ENCODE data around the gene ST8SIA1.
A peak's percentile ranks its signal among the peaks of the same experiment; 100 is the strongest.
"Not testable (repeated sequence)": the region's sequence is repeated elsewhere in the genome, so short reads cannot be mapped to it uniquely, and the experiment has no call there.

The ST8SIA1 gene

DNA sequence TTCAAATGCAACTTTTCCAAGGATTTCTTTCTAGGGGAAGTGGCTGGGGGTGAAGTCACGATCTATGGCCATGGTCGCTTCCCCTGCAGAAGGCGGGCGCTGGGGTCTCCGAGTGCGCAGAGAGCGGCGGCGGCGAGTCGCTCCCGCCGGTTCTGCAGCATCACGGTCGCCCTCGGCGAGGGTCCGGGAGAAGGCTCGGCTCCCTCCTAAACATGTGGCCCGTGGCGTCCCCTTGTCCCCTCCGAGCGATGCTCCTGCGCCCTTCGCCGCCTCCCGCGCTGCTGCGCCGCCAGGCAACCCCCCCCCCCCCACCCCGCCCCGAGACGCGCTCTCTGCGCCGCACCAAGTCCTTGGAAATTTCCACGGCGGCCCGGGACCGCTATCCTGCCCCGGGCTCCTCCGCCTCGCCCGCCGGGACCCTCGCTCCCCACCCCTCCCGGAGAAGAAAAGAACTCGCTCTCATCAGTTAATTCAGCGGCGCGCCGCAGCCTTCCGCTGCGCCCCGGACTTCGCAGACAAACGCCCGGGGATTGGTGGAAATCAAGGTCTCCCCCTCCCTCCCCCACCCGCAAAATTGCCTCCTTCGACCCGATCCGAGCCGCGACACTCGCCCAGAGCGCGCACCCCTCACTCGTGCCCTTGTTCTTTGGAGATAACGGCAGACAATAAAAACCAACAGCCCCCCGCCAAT, at the start of gene ST8SIA1:
Gene ST8SIA1 (minus strand): TSS at position 298 of the 691 bp plus-strand sequence. CDS start 475 bp downstream, outside the sequence.
- peaks cover 2% of the 10 kb centered on the region for H3K36me3 Mint-ChIP-seq
- peaks cover 20% of the 10 kb centered on the region for H3K4me1 Mint-ChIP-seq
- peaks cover 43% of the 10 kb centered on the region for H3K27me3 Mint-ChIP-seq
- H3K4me3 Mint-ChIP-seq: peak within 1 kb of the TSS; percentile 79
- no peaks in the 10 kb centered on the region for H3K9me3 Mint-ChIP-seq
- peak within 1 kb of the TSS; percentile 67 for H3K27ac Mint-ChIP-seq
- CTCF ChIA-PET: interaction anchor here (0.7 to 1.6 kb wide), 9 partner anchors 15 to 252 kb away, joined by 3 to 26 read pairs (median 6); no protein-coding TSS in a partner anchor
- peak; percentile 55 for DNase-seq

DNA sequence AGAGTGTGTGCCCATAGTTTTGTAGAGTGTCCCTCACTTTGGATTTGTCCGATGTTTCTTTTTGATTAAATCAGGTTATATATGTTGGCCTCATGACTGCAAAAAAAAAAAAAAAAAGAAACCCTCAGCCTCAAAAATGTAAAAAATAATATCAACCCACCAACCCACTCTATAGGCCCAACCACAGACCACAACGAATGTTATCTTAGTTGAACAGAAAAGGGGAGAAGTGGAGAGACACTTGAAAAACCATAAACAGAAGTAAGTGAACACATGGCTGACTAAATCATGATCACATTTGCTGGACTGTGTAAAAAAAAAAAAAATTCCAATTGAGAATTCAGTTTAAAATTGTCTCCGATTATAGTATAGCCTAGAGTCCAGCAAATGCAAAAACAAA, 45.5 kb upstream of the ST8SIA1 start:
- DNase-seq: no peak
- peaks cover 6% of the 10 kb centered on the region for H3K9me3 Mint-ChIP-seq
- H3K27me3 Mint-ChIP-seq: no peaks in the 10 kb centered on the region
- no peaks in the 10 kb centered on the region for H3K36me3 Mint-ChIP-seq
- CTCF ChIA-PET: no interaction called here
- H3K27ac Mint-ChIP-seq: no peak overlapping the region
- no peaks in the 10 kb centered on the region for H3K4me1 Mint-ChIP-seq
- H3K4me3 Mint-ChIP-seq: no peak overlapping the region

DNA sequence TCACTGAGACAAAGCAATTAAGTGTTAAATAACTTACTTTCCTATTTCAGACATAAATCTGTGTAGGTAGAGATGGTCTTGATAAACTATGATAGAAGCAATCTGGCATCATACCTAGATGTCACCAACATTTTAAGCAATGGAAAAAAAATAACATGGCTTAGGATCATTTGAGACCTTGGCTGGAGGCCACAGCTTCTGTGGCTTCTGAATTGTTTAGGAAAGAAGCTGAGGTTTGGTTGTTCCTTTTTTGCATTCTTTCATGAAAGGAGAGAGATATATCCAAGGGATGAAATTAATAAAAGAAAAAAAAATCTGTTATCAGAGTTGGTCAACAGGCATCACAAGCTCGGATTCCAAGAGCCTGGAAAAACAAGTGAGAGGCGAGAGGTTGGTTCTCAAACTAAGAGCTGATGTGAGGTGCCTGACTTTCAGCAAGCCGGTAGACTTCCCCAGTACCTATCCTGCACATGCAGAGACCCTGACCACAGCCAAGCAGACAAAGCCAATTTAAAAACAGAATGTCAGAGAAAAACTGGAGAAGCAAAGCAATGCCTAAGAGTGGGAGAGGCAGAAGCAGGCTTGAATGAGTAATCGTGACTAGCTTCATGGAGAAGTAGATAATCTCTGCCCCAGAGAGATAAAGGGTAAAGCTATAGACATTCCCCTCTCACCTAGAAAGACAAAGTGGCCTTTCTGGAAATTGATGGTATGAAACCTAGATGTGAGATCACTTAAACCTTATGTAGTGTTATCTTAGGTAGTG, 43.4 kb upstream of the ST8SIA1 start:
- no peaks in the 10 kb centered on the region for H3K36me3 Mint-ChIP-seq
- H3K27me3 Mint-ChIP-seq: no peaks in the 10 kb centered on the region
- no peaks in the 10 kb centered on the region for H3K4me1 Mint-ChIP-seq
- no peak overlapping the region for H3K4me3 Mint-ChIP-seq
- no peak overlapping the region for H3K27ac Mint-ChIP-seq
- DNase-seq: no peak
- CTCF ChIA-PET: no interaction called here
- peaks cover 4% of the 10 kb centered on the region for H3K9me3 Mint-ChIP-seq

- H3K36me3 Mint-ChIP-seq, CTCF ChIA-PET: not testable (repeated sequence)
These were observed 42.2 kb upstream of the ST8SIA1 start for GRCh38 chr12:22376596-22377150.

GRCh38 chr12:22374508-22374907, 40.0 kb upstream of the ST8SIA1 start:
- Mint-ChIP-seq H3K36me3 (no peaks in the 10 kb centered on the region), H3K9me3 (no peaks in the 10 kb centered on the region), H3K27me3 (no peaks in the 10 kb centered on the region), H3K4me1 (no peaks in the 10 kb centered on the region), H3K27ac (no peak overlapping the region), H3K4me3 (no peak overlapping the region)
- CTCF ChIA-PET: no interaction called here
- DNase-seq: no peak

More at GRCh38 chr12:22376596-22377150, 42.2 kb upstream of the ST8SIA1 start:
- not testable (repeated sequence) for H3K9me3 Mint-ChIP-seq, DNase-seq, H3K27me3 Mint-ChIP-seq, H3K4me1 Mint-ChIP-seq, H3K27ac Mint-ChIP-seq, H3K4me3 Mint-ChIP-seq

DNA sequence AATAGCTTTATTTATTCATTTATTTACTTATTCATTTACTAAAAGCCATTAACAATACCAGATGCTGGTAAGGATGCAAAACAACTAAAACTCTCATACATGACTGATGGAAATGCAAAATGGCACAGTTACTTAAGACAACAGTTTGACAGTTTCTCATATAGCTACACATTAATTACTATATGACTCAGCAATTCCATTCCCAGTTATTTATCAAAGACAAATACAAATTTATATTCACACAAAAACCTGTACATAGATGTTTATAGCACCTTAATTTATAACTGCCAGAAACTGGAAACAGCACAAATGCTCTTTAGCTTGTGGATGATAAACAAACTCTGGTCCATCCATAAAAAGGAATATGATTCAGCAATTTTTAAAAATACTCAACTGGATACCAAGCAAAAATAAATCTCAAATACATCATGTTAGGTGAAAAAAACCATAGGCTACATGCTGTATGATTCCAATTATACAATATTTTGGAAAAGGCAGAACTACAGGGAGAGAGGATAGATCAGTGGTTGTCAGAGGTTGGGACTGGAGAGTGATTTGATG, 37.9 kb upstream of the ST8SIA1 start:
- DNase-seq: no peak
- CTCF ChIA-PET: no interaction called here
- H3K27me3 Mint-ChIP-seq: no peaks in the 10 kb centered on the region
- H3K4me3 Mint-ChIP-seq: no peak overlapping the region
- H3K27ac Mint-ChIP-seq: no peak overlapping the region
- peaks cover 6% of the 10 kb centered on the region for H3K9me3 Mint-ChIP-seq
- H3K36me3 Mint-ChIP-seq: no peaks in the 10 kb centered on the region
- H3K4me1 Mint-ChIP-seq: no peaks in the 10 kb centered on the region

- Mint-ChIP-seq H3K27me3 (no peaks in the 10 kb centered on the region), H3K4me1 (no peaks in the 10 kb centered on the region), H3K27ac (no peak overlapping the region), H3K36me3 (no peaks in the 10 kb centered on the region), H3K4me3 (no peak overlapping the region), H3K9me3 (peaks cover 6% of the 10 kb centered on the region)
- DNase-seq: no peak
- CTCF ChIA-PET: no interaction called here
These were observed 31.7 kb upstream of the ST8SIA1 start for GRCh38 chr12:22366181-22366580.

GRCh38 chr12:22361785-22362184, 27.3 kb upstream of the ST8SIA1 start:
- Mint-ChIP-seq H3K9me3 (no peaks in the 10 kb centered on the region), H3K27me3 (no peaks in the 10 kb centered on the region), H3K36me3 (no peaks in the 10 kb centered on the region), H3K27ac (no peak overlapping the region), H3K4me1 (no peaks in the 10 kb centered on the region), H3K4me3 (no peak overlapping the region)
- DNase-seq: no peak
- CTCF ChIA-PET: no interaction called here

GRCh38 chr12:22360774-22361173, 26.3 kb upstream of the ST8SIA1 start:
- Mint-ChIP-seq H3K4me1 (no peaks in the 10 kb centered on the region), H3K36me3 (no peaks in the 10 kb centered on the region), H3K27me3 (no peaks in the 10 kb centered on the region), H3K27ac (no peak overlapping the region), H3K9me3 (no peaks in the 10 kb centered on the region), H3K4me3 (no peak overlapping the region)
- no peak for DNase-seq
- CTCF ChIA-PET: no interaction called here

DNA sequence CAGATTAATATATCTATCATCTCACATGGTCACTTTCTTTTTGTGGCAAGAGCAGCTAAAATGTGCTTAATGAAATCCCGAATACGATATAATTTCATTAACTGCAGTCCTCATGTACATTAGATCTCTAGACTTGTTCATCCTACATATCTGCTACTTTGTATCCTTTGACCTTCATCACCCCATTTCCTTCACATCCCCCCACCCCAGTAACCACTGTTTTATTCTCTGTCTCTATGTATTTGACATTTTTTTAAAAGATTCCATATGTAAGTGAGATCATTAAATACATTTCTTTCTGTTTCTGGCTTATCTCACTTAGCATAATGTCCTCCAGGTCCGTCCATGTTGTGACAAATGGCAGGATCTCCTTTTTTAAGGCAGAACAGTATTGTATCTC, 23.0 kb upstream of the ST8SIA1 start:
- H3K27me3 Mint-ChIP-seq: no peaks in the 10 kb centered on the region
- no peaks in the 10 kb centered on the region for H3K9me3 Mint-ChIP-seq
- no peaks in the 10 kb centered on the region for H3K36me3 Mint-ChIP-seq
- DNase-seq: no peak
- H3K4me1 Mint-ChIP-seq: no peaks in the 10 kb centered on the region
- no peak overlapping the region for H3K27ac Mint-ChIP-seq
- CTCF ChIA-PET: no interaction called here
- no peak overlapping the region for H3K4me3 Mint-ChIP-seq

- no peaks in the 10 kb centered on the region for H3K4me1 Mint-ChIP-seq
- CTCF ChIA-PET: no interaction called here
- H3K27ac Mint-ChIP-seq: no peak overlapping the region
- H3K36me3 Mint-ChIP-seq: no peaks in the 10 kb centered on the region
- no peak for DNase-seq
- no peaks in the 10 kb centered on the region for H3K27me3 Mint-ChIP-seq
- no peaks in the 10 kb centered on the region for H3K9me3 Mint-ChIP-seq
- no peak overlapping the region for H3K4me3 Mint-ChIP-seq
These were observed 21.7 kb upstream of the ST8SIA1 start for GRCh38 chr12:22356231-22356630.

DNA sequence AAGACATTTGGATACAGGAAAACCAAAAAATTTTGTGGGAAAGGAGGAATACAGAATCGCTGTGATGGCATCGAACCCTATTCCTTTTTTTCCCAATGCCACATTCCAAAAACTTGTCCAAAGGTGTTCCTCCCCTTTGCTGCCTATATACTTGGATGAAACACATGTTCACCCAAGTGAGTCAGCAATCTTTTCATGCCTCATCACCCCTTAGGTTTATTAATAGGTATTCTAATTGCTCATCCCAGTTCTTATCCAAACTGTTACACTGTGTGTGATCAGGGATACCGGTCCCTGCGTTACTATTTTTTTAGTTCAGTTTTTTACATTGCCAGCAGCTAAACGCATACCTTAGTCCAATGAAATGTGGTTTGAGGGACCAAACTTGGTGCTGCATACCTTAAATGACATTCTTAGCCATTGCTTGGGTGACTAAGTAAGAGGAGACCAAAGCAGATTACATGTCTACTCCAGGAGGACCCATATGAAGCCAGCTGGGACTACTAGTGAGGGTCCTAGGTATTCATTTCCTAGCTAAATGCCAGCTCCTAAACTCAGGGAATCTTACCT, 20.6 kb upstream of the ST8SIA1 start:
- H3K9me3 Mint-ChIP-seq: no peaks in the 10 kb centered on the region
- no peaks in the 10 kb centered on the region for H3K4me1 Mint-ChIP-seq
- no peak for DNase-seq
- H3K27me3 Mint-ChIP-seq: no peaks in the 10 kb centered on the region
- no peak overlapping the region for H3K4me3 Mint-ChIP-seq
- CTCF ChIA-PET: no interaction called here
- H3K36me3 Mint-ChIP-seq: no peaks in the 10 kb centered on the region
- H3K27ac Mint-ChIP-seq: no peak overlapping the region

DNA sequence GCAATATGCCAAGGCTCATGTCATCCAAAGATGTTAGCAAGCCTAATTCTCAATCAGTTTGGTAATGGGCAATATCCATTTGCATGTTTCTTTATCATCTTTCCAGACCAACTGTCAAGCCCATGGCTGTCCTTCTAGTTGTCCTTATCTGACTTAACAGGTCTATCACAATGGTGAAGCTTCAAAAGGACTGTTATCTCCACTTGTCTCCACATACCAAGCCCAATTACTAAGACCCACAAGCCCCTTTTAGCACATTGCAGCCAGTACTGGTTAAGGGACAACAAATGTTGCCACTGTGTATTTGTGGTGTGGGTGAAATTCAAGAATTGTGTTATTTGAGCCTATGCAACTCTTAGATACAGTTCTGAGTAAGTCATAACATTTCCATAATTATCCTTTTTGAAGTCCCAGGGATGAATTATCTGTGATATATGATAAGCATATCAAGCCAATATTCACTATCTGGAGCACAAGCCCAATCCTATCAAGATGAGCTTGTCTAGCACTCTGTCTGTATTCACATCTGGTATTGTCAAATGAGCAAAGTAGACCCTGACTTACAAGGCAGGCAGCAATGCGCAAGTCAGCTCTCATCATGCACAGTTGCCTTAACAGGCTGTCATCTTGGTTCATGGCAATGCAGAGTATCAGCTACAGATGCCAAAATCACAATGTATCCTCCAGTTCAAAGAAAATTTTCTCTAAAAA, 19.3 kb upstream of the ST8SIA1 start:
- no peaks in the 10 kb centered on the region for H3K36me3 Mint-ChIP-seq
- H3K4me1 Mint-ChIP-seq: no peaks in the 10 kb centered on the region
- H3K9me3 Mint-ChIP-seq: no peaks in the 10 kb centered on the region
- DNase-seq: no peak
- H3K27ac Mint-ChIP-seq: no peak overlapping the region
- H3K27me3 Mint-ChIP-seq: no peaks in the 10 kb centered on the region
- H3K4me3 Mint-ChIP-seq: no peak overlapping the region
- CTCF ChIA-PET: no interaction called here

- H3K4me1 Mint-ChIP-seq: no peaks in the 10 kb centered on the region
- H3K4me3 Mint-ChIP-seq: no peak overlapping the region
- CTCF ChIA-PET: no interaction called here
- no peak for DNase-seq
- no peaks in the 10 kb centered on the region for H3K9me3 Mint-ChIP-seq
- no peak overlapping the region for H3K27ac Mint-ChIP-seq
- no peaks in the 10 kb centered on the region for H3K36me3 Mint-ChIP-seq
- no peaks in the 10 kb centered on the region for H3K27me3 Mint-ChIP-seq
These were observed 16.4 kb upstream of the ST8SIA1 start for GRCh38 chr12:22350886-22351285.

All from activated naive CD4-positive, alpha-beta T cell treated with anti-CD3 and anti-CD28 coated beads, Interleukin-2, amount 10 ng/mL, durations not matched to agents 7 days and 5 days (primary cell).